ENCODE results near the gene WDPCP. TPM values are rescaled to one million over a fixed set of nuclear protein-coding genes. Genes with fewer than 3 reads are reported as not detected.

WDPCP gene
- total and polyA plus RNA-seq, 2 of the 8 experiments (the other 6 are each of a cell fraction or from before 2014, with no cell fraction given), result 9.3 to 25.8 TPM

DNA sequence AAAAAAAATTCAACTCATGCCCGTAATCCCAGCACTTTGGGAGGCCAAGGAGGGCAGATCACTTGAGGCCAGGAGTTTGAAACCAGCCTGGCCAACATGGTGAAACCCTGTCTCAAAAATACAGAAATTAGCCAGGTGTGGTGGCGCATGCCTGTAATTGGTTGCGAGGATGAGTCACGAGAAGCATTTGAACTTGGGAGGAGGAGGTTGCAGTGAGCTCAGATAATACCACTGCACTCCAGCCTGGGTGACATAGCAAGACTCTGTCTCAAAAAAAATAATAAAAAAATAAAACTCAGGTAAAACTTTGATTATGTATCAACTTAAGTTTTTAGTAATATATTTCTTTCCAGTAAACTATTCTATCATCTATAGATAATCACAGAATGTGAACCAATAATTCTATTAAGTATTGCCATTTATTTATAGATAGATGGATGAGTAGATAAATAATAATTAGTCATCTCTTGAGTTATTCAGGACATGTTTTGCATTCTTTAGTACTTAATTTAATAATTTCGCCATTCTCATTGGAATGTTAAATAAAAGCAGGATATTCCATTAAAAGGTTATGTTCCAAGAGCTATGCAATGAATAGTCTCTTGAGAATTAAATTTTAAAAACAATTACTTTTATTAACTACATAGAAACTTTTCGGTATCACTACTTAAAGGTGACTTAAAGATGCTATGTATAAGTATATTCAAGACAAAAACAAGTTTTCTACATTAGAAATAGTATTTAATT lies 48.7 kb downstream of the WDPCP start:
- no peak overlapping the region for H2BK15ac ChIP-seq (ENCODE audit: low read length)
- WGBS, 2 experiments (ENCODE audit: extremely low coverage in 1 of 2, insufficient coverage in 1 of 2, insufficient read length in 1 of 2, insufficient replicate concordance in 2 of 2, low coverage in 1 of 2, low lambda C conversion rate in 2 of 2, missing lambda C conversion rate in 1 of 2), result 92% methylated on average over 6 of the region's 6 CpGs; no CpG with 5 or more reads in 1 of the 2 experiments
- H3K36me3 ChIP-seq (ENCODE audit: control insufficient read depth in 2 of 4, insufficient read depth in 4 of 4, low read length in 3 of 4), result no peaks in the 10 kb centered on the region
- H4K20me1 ChIP-seq (replicated peaks in 1 of 2; ENCODE audit: control insufficient read depth in 1 of 2, insufficient read depth in 2 of 2, low read length in 2 of 2), result no peaks in the 10 kb centered on the region
- no peak overlapping the region for H2BK20ac ChIP-seq (ENCODE audit: low read length)
- no peak overlapping the region for H2BK12ac ChIP-seq (ENCODE audit: low read depth, low read length)
- H3K4me3 ChIP-seq (ENCODE audit: extremely low read depth in 1 of 4, insufficient read depth in 2 of 4, low read depth in 3 of 4, low read length in 4 of 4), result no peak overlapping the region
- no peak overlapping the region for H2AK5ac ChIP-seq (ENCODE audit: low read depth, low read length)
- peaks cover 0 to 3% (median 0%) of the 10 kb centered on the region in 4 experiments; a peak in 1 of 7 replicates for H3K4me1 ChIP-seq (replicated peaks in 1 of 4; ENCODE audit: control insufficient read depth in 3 of 4, insufficient read depth in 4 of 4, low read length in 3 of 4)
- no peak overlapping the region for H3K9ac ChIP-seq (replicated peaks in 1 of 4; ENCODE audit: extremely low read depth in 1 of 4, low read depth in 3 of 4, low read length in 3 of 4)
- no peak overlapping the region for H4K5ac ChIP-seq (ENCODE audit: insufficient read length, low read depth, low read length)
- CTCF ChIA-PET (ENCODE audit: partially characterized antibody), result no interaction called here
- no peak overlapping the region for H2BK5ac ChIP-seq (ENCODE audit: low read depth, low read length)
- no peaks in the 10 kb centered on the region for H3K9me3 ChIP-seq (ENCODE audit: insufficient read depth in 2 of 2, low read depth in 1 of 2, low read length in 1 of 2)
- no peak overlapping the region for H3K4ac ChIP-seq (replicated peaks; ENCODE audit: insufficient read length, low read depth, low read length)
- H3K79me2 ChIP-seq (ENCODE audit: control insufficient read depth in 1 of 2, insufficient read depth in 2 of 2, low read length in 2 of 2), result peaks cover 0 to 57% of the 10 kb centered on the region in 2 experiments; a peak in 2 of 4 replicates
- no peaks in the 10 kb centered on the region for H3K23me2 ChIP-seq (ENCODE audit: low read depth, low read length)
- POLR2A ChIA-PET (ENCODE audit: partially characterized antibody), result no interaction called here
- H2BK120ac ChIP-seq (replicated peaks; ENCODE audit: low read depth, low read length), result no peak overlapping the region
- H3K18ac ChIP-seq (ENCODE audit: extremely low read depth, low read length), result no peak overlapping the region
- no peak overlapping the region for H3K56ac ChIP-seq (replicated peaks; ENCODE audit: insufficient read length, low read depth, low read length)
- no peak overlapping the region for H4K8ac ChIP-seq (ENCODE audit: extremely low read depth, insufficient read depth, low read length)
- H2AFZ ChIP-seq (ENCODE audit: low read length), result no peak overlapping the region
- FAIRE-seq (no peak), DNase-seq (ENCODE audit: low read depth in 1 of 2, low spot score in 2 of 2) (no peak)
- no peak overlapping the region for H3K23ac ChIP-seq (ENCODE audit: insufficient read length)
- no peak overlapping the region for H3K27ac ChIP-seq (ENCODE audit: low read depth, low read length)
- H3K27me3 ChIP-seq (replicated peaks in 1 of 4; ENCODE audit: control insufficient read depth in 3 of 4, extremely low read depth in 1 of 4, insufficient read depth in 3 of 4, low read length in 3 of 4), result no peaks in the 10 kb centered on the region
- H4K91ac ChIP-seq (replicated peaks; ENCODE audit: insufficient read length, low read length), result no peak overlapping the region
- H3K4me2 ChIP-seq (ENCODE audit: insufficient read depth in 1 of 2, low read depth in 2 of 2, low read length in 2 of 2), result no peak overlapping the region
- no peak overlapping the region for H3K14ac ChIP-seq (ENCODE audit: insufficient read length)
- H3K79me1 ChIP-seq (ENCODE audit: low read depth, low read length), result no peaks in the 10 kb centered on the region
- TF ChIP-seq SUZ12 (IDR thresholded peaks at IDR 0.05; ENCODE audit: low read length) (no peak), SP1 (IDR thresholded peaks at IDR 0.05; ENCODE audit: low read depth, low read length) (no peak), PHF8 (conservative IDR thresholded peaks at IDR 0.05; ENCODE audit: low read depth, low read length) (no peak), CTCF (IDR thresholded peaks at IDR 0.05; ENCODE audit: control extremely low read depth in 1 of 3, insufficient read depth in 1 of 3, low read depth in 1 of 3, low read length in 3 of 3) (no peak), EP300 (IDR thresholded peaks at IDR 0.05; ENCODE audit: borderline replicate concordance in 1 of 2, low read depth in 2 of 2, low read length in 2 of 2) (no peak), CHD1 (IDR thresholded peaks at IDR 0.05; ENCODE audit: low read depth, low read length) (no peak), ZNF274 (IDR thresholded peaks at IDR 0.05; ENCODE audit: borderline replicate concordance, extremely low read depth, low read length) (no peak), KDM1A (IDR thresholded peaks at IDR 0.05; ENCODE audit: borderline replicate concordance, low read length) (no peak)
- TF ChIP-seq, protein P1, sequence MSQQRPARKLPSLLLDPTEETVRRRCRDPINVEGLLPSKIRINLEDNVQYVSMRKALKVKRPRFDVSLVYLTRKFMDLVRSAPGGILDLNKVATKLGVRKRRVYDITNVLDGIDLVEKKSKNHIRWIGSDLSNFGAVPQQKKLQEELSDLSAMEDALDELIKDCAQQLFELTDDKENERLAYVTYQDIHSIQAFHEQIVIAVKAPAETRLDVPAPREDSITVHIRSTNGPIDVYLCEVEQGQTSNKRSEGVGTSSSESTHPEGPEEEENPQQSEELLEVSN (IDR thresholded peaks at IDR 0.05), result no peak
